Measurements from ENCODE around the gene PPP1R1B.

PPP1R1B gene

GRCh38 chr17:39617446-39618245 is 9.1 kb upstream of the PPP1R1B start:
- DNase-seq: peak; percentile 72

GRCh38 chr17:39618246-39618913 is 8.4 kb upstream of the PPP1R1B start:
- peak; percentile 39 for DNase-seq

DNA sequence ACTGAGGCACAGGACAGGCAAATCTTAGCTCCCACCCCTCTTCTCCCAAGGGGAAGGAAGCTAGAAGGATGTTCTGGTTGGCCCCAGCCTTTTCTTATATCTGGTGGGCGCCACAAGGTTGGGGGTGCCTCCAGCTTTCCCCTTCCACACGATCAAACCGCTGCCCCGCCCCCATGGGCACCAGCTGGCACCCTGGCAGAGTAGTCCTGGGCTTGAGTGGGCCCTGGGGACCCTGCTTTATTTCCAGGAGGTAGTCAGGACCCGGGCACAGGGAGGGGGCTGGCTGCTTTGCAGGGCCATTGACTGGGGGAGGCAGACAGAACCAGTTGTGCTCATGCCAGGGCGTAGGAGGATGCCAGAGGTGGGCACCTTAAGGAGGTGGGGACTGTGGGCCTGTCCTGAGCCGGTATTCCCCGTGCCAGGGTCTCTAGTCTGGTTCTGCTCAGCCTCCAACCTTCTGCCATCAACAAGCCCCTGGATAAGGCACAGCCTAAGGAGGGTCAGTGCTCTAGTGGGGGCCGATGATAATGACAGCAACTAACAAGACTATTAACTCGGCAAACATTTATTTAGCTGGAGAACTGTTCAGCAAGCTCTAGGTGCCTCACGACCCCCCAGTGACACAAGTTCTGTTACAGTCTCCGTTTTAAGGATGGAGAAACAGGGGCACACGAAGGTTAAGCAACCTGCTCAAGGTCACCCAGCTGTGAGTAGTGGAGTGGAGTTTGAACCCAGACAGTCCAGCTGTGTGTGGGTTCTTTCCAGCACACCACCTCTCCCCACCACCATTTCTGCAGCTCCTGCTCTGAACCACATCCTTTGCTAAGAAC is 7.6 kb upstream of the PPP1R1B start:
- peak; percentile 42 for DNase-seq

DNA sequence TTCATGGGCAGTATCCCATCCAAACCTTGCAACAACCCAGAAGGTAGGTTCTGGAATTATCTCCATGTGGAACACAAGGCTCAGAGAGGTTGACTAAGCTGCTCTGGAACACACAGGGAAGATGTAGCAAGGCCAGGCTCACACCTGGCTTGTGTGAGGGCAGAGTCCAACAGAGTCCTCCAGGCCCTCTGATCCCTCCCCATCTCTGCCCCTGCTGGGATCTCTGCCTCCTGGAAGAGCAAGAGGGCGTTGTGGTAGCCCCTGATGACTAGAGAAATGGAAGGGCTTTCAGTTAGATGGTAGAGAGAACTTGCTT is 7.0 kb upstream of the PPP1R1B start:
- DNase-seq: no peak

- peak; percentile 90 for DNase-seq
These were observed 5.0 kb upstream of the PPP1R1B start for GRCh38 chr17:39621523-39622379.

- DNase-seq: no peak
These were observed 4.3 kb upstream of the PPP1R1B start for GRCh38 chr17:39622380-39623006.

GRCh38 chr17:39623356-39623950 is 3.3 kb upstream of the PPP1R1B start:
- peak; percentile 48 for DNase-seq

- DNase-seq: no peak
These were observed 2.4 kb upstream of the PPP1R1B start for GRCh38 chr17:39624313-39624712.

DNA sequence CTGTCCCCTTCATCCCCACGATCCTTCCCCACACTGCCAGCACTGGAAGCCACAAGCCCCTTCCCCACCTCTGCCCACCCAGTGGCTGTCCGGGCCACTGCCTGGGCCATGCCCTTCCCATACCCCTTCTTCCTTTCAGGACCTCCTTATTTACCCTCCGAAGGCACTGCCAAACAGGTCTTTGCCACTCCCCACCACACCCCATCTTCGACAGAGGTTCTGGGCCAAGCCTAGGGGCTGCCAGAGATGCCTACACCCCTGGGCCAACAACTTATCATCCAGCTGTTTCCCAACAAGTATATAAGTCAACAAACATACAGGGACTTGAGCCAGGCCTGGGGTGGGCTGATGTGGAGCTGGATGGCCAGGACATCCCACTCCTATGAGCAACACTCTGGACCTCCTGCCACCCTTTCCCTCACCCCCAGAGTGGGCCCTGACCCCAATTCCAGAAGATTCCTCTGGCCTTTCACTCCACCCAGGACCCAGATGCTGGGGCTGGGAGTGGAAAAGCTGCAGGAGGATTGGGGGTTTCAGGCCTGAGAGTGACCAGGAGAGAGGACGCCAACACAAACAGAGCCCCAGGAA is 1.5 kb upstream of the PPP1R1B start:
- DNase-seq: no peak

- no peak for DNase-seq
These were observed 427 bp downstream of the PPP1R1B start for GRCh38 chr17:39627047-39627711.

DNA sequence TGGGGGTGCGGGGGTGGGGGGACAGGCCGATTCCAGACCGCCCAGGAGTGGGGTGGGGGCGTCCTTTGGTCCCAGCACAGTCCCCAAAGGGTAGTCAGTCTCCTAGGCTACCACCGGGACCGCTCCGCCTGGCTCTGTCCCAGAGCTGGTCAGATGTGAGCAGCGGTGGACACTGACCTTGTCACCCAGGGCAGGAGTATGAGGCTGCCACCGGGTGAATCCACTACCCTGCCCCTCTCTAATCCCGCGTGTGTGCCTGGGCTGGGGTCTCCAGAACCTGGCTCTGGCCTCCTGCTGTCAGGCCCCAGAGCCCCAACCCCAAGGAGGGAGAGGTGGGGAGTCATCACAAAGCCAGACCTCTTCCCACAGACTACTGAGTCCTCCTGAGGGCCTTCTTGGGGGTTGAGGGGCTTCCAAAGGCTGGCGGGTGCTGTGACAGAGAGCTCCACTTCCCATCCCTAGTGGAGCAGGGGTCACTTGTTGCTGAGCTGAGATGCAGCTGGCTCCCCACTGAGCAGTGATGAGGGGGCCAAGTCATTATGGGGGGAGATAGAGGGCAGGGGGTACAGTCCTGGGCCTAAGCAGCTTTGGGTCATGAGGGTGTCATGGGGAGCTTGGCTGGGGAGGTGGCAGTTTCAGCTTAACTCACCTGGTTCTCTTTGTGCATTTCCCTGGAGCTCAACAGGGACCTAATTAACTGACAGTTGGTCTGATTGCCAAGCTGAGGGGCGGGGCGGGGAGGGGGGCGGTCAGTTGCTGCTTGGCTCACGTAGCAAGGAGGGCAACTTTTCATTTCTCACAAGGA is 1.2 kb downstream of the PPP1R1B start:
- DNase-seq: no peak

DNA sequence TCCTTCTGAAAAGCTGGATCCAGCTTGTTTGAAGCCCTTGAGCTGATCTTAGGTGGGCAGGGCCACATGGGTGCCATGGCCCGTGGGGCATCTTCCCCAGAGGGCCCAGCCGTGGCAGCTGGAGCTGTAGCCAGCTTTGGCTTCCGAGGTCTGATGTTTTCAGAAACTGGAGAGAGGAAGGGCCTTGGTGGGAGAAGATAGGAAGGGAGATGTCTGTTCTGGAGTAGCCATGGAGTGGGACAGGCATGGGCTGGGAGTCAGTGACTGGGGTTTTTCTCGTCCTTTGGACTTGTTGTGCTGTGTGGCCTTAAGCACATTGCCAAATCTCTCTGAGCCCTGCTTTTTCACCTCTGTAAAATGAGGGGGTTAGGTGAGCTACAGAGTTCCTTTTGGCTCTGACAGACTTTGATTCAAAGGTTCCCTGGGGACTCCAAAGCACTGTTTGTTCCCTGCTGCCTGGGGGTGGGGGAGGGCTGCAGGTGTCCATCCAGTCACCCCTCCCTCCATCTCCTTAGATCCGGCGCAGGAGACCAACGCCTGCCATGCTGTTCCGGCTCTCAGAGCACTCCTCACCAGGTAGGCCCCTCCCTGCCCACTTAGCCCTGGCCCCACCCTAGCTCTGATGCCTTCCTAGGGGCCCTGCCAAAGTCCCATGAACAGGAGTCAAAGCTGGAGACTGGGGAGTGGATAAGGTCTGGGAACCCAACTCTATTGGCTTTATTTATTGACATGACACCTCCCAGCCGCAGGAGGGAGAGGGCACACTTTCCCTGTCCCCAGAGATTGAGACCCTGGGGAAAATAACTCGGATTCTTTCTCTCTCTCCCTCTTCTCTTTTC is 2.1 kb downstream of the PPP1R1B start:
- no peak for DNase-seq

DNA sequence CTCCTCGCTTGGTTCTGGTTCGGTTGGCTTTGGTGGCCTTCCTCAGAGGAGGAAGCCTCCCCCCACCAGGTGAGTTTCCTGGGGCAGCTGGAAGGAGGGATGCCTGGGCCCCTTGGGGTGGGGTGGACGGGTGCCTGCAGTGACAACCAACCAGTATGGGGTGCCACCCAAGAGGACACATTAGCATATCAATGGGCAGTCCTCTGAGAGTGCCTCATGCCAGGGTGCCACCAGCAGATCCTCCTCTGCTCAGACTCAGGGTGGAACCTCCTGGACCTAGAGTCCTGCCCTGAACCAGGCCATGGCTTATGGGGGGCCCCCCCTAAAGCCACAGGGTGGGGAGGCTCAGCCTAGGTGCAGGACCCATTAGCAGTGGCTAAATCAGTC is 2.7 kb downstream of the PPP1R1B start:
- no peak for DNase-seq

DNA sequence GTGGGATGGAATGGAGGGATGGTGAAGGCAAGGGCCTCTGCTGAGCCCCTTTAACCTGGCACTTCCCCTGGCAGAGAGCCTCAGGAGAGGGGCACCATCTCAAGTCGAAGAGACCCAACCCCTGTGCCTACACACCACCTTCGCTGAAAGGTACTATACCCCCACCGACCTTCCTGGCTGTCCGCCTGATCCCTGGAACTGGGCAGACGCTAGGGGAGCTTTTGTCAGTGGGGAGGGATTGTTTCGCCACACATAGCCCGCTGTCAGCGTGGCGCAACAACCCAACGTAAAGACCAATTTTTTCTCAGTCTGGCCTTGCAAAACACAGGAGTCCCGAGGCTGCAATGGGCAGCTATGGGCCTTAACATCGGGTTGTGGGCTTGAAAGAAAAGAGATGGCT is 3.1 kb downstream of the PPP1R1B start:
- no peak for DNase-seq

GRCh38 chr17:39631403-39631802 is 4.7 kb downstream of the PPP1R1B start:
- no peak for DNase-seq

GRCh38 chr17:39632153-39632941 is 5.6 kb downstream of the PPP1R1B start:
- no peak for DNase-seq

- DNase-seq: no peak
These were observed 6.9 kb downstream of the PPP1R1B start for GRCh38 chr17:39633570-39634183.

DNA sequence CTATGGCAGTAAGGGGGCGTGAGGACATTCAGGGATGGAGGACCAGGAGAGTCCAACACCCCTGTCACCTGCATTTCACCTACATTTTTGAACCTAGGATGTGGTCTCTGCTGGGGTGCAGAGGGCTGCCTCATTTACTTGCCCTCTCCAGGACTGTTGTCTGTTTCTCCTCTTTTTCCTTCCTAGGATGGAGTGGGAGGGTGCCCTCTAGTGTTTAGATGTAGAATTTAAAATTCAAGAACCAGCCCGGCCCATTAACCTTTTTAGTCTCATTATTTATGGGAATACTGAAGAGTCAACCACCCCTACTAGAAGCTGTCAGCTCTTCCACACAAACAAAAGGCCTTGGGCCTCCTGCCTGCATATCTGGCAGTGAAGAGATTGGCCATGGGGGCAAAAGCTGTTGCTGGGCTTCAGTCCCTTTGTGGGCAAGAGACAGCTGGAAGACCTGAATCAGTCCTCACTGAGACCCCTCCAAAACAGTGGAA is 7.7 kb downstream of the PPP1R1B start:
- DNase-seq: peak; percentile 67

Measured in NCI-H1694 treated with DMSO at 0.1 percent for 48 hours (cell line).